ENCODE data around the gene ATP2A2.

ATP2A2 gene

DNA sequence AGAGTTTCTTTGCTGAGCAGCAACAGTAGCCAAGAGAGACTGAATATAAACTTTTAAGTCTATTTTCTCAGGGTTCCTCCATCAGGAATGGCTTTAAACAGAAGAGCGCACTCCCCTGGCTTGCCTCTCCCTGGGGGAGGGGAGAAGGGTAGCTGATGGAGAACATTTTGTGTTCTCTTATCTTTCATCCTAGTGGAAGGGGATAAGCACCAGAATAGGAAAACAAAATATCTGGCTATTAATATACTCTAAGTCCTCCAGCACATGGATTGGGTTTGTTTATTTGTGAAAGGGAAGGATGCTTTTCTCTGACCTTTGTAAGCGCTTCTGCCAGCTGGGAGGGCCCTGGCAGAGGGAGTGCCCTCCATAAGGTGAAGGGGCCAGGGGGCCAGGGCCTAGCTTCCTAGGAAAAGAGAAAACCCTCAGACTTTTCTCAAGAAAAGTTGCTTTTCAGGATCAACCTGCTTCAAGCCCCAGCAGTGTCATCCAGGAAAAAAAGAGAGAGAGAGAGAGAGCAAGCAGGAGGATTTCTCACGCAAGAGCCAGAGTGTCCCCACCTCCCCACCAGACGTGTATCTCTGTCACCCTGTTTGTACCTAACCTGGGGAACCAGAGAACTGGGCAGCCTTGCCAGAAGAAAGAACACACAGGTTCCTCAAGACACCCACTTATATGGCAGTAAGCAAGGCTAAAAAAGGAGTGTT, 34.3 kb upstream of the ATP2A2 start:
- Histone ChIP-seq H3K9me3 (ENCODE audit: control insufficient read depth in 5 of 5, low read length in 5 of 5) (peaks cover 0 to 3% (median 0%) of the 10 kb centered on the region in 5 donors), H3K4me3 (ENCODE audit: low read depth in 1 of 5, low read length in 5 of 5) (no peak overlapping the region), H3K36me3 (ENCODE audit: control insufficient read depth in 5 of 5, insufficient read depth in 5 of 5, low read length in 5 of 5) (no peaks in the 10 kb centered on the region), H3K27me3 (ENCODE audit: control insufficient read depth in 5 of 5, insufficient read depth in 4 of 5, low read length in 5 of 5) (no peaks in the 10 kb centered on the region), H3K4me1 (ENCODE audit: control insufficient read depth in 5 of 5, insufficient read depth in 5 of 5, low read length in 5 of 5) (peaks cover 7 to 37% (median 31%) of the 10 kb centered on the region in 5 donors), H3K9ac (ENCODE audit: low read length in 5 of 5) (no peak overlapping the region), H3K27ac (ENCODE audit: low read depth, low read length) (no peak overlapping the region)

DNA sequence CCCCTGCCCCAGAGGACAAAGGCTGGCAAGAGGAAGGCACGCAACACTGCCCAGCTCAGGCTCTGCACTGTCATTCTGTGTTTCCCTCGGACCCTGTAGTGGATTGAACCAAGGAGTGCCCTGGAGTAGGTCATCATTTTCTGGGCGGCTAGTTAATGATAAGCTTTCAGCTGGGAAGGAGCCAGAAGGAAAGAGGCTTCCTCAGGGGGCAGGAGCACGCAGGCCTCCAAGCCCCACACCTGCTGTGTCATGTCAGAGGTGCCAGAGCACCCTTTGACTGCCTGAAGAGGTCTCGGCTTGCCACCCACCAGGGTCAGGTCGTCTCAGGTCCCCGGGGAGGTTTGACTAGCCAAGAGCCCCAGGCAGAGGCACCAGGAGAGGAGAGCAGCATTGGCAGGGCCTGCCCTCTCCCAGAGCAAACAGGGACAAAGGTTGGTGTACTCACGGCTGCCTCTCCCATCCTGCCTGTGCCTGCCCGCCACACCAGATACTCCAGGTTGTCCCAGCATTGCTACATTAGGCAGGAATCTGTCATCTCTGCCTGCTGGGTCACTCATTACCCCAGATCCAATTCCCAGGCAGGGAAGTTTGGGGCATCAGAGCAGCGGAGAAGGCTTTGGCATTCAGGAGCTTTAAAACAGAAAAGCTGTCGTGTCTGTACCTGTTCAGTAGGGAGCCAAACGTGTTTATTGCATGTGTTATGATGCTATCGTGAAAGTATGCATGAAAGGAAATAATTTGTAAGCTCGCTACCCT, 33.5 kb upstream of the ATP2A2 start:
- Histone ChIP-seq H3K36me3 (ENCODE audit: control insufficient read depth in 5 of 5, insufficient read depth in 5 of 5, low read length in 5 of 5) (no peaks in the 10 kb centered on the region), H3K27me3 (ENCODE audit: control insufficient read depth in 5 of 5, insufficient read depth in 4 of 5, low read length in 5 of 5) (no peaks in the 10 kb centered on the region), H3K4me3 (ENCODE audit: low read depth in 1 of 5, low read length in 5 of 5) (no peak overlapping the region), H3K27ac (ENCODE audit: low read depth, low read length) (no peak overlapping the region), H3K9ac (ENCODE audit: low read length in 5 of 5) (no peak overlapping the region), H3K9me3 (ENCODE audit: control insufficient read depth in 5 of 5, low read length in 5 of 5) (peaks cover 0 to 3% (median 0%) of the 10 kb centered on the region in 5 donors), H3K4me1 (ENCODE audit: control insufficient read depth in 5 of 5, insufficient read depth in 5 of 5, low read length in 5 of 5) (peaks cover 7 to 38% (median 32%) of the 10 kb centered on the region in 5 donors)

DNA sequence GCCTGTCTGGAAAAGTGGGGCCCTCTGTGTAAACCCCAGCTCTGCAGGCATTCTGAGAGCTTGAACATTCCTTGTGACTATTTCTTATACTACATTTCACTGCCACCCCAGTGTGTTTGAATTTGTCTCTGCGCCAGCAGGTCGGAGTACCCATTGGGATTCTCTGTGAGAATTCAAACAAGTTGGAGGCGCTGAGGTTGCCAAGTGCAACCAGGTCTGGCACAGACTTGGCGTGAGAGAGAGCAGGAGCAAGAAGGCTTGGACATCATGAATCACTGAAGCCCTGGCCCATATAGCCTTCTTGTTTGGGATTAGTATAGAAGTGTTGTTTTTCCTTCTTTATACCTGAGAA, 33.0 kb upstream of the ATP2A2 start:
- Histone ChIP-seq H3K27ac (ENCODE audit: low read depth, low read length) (no peak overlapping the region), H3K4me1 (ENCODE audit: control insufficient read depth in 5 of 5, insufficient read depth in 5 of 5, low read length in 5 of 5) (peaks cover 7 to 42% (median 38%) of the 10 kb centered on the region in 5 donors)

DNA sequence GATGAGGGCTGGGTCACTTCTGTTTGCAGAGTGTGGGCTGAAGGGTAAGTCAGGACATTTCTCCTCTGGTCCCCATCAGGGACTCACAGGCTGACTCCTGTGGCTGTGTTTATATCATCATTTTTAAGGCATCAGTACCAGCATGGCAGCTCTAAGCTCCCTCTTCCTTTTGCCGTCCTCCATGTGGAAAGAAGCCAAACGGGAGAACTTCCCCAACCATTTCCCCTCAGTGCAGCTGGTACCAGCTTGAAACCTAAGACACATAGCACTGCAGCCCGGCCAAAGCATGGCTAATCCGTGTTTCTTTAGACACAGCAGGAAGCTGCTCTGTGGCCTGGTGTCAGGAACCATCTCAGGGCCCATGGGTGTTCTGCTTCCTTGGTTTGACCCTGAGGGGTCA, 31.9 kb upstream of the ATP2A2 start:
- H3K9me3 ChIP-seq (ENCODE audit: control insufficient read depth in 5 of 5, low read length in 5 of 5) = peaks cover 0 to 3% (median 0%) of the 10 kb centered on the region in 5 donors
- H3K27ac ChIP-seq (ENCODE audit: low read depth, low read length) = no peak overlapping the region
- no peak overlapping the region for H3K9ac ChIP-seq (ENCODE audit: low read length in 5 of 5)
- H3K27me3 ChIP-seq (ENCODE audit: control insufficient read depth in 5 of 5, insufficient read depth in 4 of 5, low read length in 5 of 5) = no peaks in the 10 kb centered on the region
- peaks cover 7 to 47% (median 43%) of the 10 kb centered on the region in 5 donors for H3K4me1 ChIP-seq (ENCODE audit: control insufficient read depth in 5 of 5, insufficient read depth in 5 of 5, low read length in 5 of 5)
- H3K4me3 ChIP-seq (ENCODE audit: low read depth in 1 of 5, low read length in 5 of 5) = no peak overlapping the region
- H3K36me3 ChIP-seq (ENCODE audit: control insufficient read depth in 5 of 5, insufficient read depth in 5 of 5, low read length in 5 of 5) = no peaks in the 10 kb centered on the region

More for the DNA sequence above, 33.0 kb upstream of the ATP2A2 start:
- Histone ChIP-seq H3K36me3 (ENCODE audit: control insufficient read depth in 5 of 5, insufficient read depth in 5 of 5, low read length in 5 of 5) (no peaks in the 10 kb centered on the region), H3K4me3 (ENCODE audit: low read depth in 1 of 5, low read length in 5 of 5) (no peak overlapping the region), H3K9ac (ENCODE audit: low read length in 5 of 5) (no peak overlapping the region), H3K9me3 (ENCODE audit: control insufficient read depth in 5 of 5, low read length in 5 of 5) (peaks cover 0 to 3% (median 0%) of the 10 kb centered on the region in 5 donors), H3K27me3 (ENCODE audit: control insufficient read depth in 5 of 5, insufficient read depth in 4 of 5, low read length in 5 of 5) (no peaks in the 10 kb centered on the region)

GRCh38 chr12:110249716-110250225, 31.3 kb upstream of the ATP2A2 start:
- Histone ChIP-seq H3K4me1 (ENCODE audit: control insufficient read depth in 5 of 5, insufficient read depth in 5 of 5, low read length in 5 of 5) (peaks cover 7 to 47% (median 43%) of the 10 kb centered on the region in 5 donors), H3K4me3 (ENCODE audit: low read depth in 1 of 5, low read length in 5 of 5) (no peak overlapping the region), H3K27me3 (ENCODE audit: control insufficient read depth in 5 of 5, insufficient read depth in 4 of 5, low read length in 5 of 5) (no peaks in the 10 kb centered on the region), H3K27ac (ENCODE audit: low read depth, low read length) (no peak overlapping the region), H3K9ac (ENCODE audit: low read length in 5 of 5) (peak overlapping the region in 1 of 5 donors; percentile 14), H3K36me3 (ENCODE audit: control insufficient read depth in 5 of 5, insufficient read depth in 5 of 5, low read length in 5 of 5) (no peaks in the 10 kb centered on the region), H3K9me3 (ENCODE audit: control insufficient read depth in 5 of 5, low read length in 5 of 5) (peaks cover 0 to 3% (median 0%) of the 10 kb centered on the region in 5 donors)

GRCh38 chr12:110251381-110251780, 29.7 kb upstream of the ATP2A2 start:
- peaks cover 7 to 45% (median 41%) of the 10 kb centered on the region in 5 donors for H3K4me1 ChIP-seq (ENCODE audit: control insufficient read depth in 5 of 5, insufficient read depth in 5 of 5, low read length in 5 of 5)
- no peaks in the 10 kb centered on the region for H3K27me3 ChIP-seq (ENCODE audit: control insufficient read depth in 5 of 5, insufficient read depth in 4 of 5, low read length in 5 of 5)
- H3K36me3 ChIP-seq (ENCODE audit: control insufficient read depth in 5 of 5, insufficient read depth in 5 of 5, low read length in 5 of 5) = no peaks in the 10 kb centered on the region
- no peak overlapping the region for H3K27ac ChIP-seq (ENCODE audit: low read depth, low read length)
- no peak overlapping the region for H3K9ac ChIP-seq (ENCODE audit: low read length in 5 of 5)
- no peaks in the 10 kb centered on the region for H3K9me3 ChIP-seq (ENCODE audit: control insufficient read depth in 5 of 5, low read length in 5 of 5)
- no peak overlapping the region for H3K4me3 ChIP-seq (ENCODE audit: low read depth in 1 of 5, low read length in 5 of 5)

DNA sequence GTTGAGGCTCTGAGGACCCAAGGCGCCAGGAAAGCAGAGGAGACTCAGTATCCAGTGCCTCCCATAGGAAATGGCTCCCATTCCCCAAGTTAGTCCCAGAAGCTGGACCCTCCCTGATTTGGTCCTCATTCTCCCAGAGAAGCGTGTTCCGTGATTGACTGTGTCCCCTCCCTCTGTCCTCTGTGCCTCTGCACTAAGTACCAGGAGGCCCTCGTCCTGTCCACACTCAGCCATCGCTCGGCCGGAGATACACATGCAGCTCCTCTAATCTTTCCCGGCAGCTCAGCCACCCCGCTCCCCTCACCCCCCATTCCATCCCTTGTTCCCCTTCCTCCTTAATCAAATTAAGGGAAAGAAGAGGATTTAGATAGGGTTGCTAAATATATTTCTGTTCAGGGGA, 28.3 kb upstream of the ATP2A2 start:
- Histone ChIP-seq H3K36me3 (ENCODE audit: control insufficient read depth in 5 of 5, insufficient read depth in 5 of 5, low read length in 5 of 5) (no peaks in the 10 kb centered on the region), H3K4me3 (ENCODE audit: low read depth in 1 of 5, low read length in 5 of 5) (no peak overlapping the region), H3K4me1 (ENCODE audit: control insufficient read depth in 5 of 5, insufficient read depth in 5 of 5, low read length in 5 of 5) (peaks cover 6 to 51% (median 47%) of the 10 kb centered on the region in 5 donors), H3K9ac (ENCODE audit: low read length in 5 of 5) (no peak overlapping the region), H3K9me3 (ENCODE audit: control insufficient read depth in 5 of 5, low read length in 5 of 5) (no peaks in the 10 kb centered on the region), H3K27me3 (ENCODE audit: control insufficient read depth in 5 of 5, insufficient read depth in 4 of 5, low read length in 5 of 5) (no peaks in the 10 kb centered on the region), H3K27ac (ENCODE audit: low read depth, low read length) (peak overlapping the region; percentile 54)

GRCh38 chr12:110253176-110253575, 27.9 kb upstream of the ATP2A2 start:
- no peaks in the 10 kb centered on the region for H3K27me3 ChIP-seq (ENCODE audit: control insufficient read depth in 5 of 5, insufficient read depth in 4 of 5, low read length in 5 of 5)
- H3K9ac ChIP-seq (ENCODE audit: low read length in 5 of 5) = peak overlapping the region in 2 of 5 donors; percentile 46 to 56
- H3K4me1 ChIP-seq (ENCODE audit: control insufficient read depth in 5 of 5, insufficient read depth in 5 of 5, low read length in 5 of 5) = peaks cover 6 to 48% (median 45%) of the 10 kb centered on the region in 5 donors
- H3K9me3 ChIP-seq (ENCODE audit: control insufficient read depth in 5 of 5, low read length in 5 of 5) = no peaks in the 10 kb centered on the region
- H3K36me3 ChIP-seq (ENCODE audit: control insufficient read depth in 5 of 5, insufficient read depth in 5 of 5, low read length in 5 of 5) = no peaks in the 10 kb centered on the region
- no peak overlapping the region for H3K4me3 ChIP-seq (ENCODE audit: low read depth in 1 of 5, low read length in 5 of 5)
- peak overlapping the region; percentile 54 for H3K27ac ChIP-seq (ENCODE audit: low read depth, low read length)

DNA sequence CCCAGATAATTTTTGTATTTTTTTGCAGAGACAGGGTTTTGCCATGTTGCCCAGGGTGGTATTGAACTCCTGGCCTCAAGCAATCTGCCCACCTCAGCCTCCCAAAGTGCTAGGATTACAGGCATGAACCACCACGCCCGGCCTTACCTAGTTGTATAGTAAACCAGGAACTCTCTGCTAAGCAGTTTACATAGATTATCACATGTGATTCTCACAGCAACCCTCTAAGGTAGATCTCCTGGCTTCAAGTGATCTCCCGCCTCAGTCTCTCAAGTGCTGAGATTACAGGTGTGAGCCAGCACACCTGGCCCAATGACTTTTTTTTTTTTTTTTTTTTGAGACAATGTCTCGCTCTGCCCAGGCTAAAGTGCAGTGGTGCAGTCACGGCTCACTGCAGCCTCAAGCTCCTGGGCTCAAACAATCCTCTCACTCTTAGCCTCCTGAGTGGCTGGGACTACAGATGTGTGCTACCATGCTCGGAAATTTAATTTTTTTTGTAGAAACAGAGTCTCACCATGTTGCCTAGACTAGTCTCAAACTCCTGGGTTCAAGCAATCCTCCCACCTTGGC, 26.0 kb upstream of the ATP2A2 start:
- no peak overlapping the region for H3K27ac ChIP-seq (ENCODE audit: low read depth, low read length)

More for the DNA sequence above, 26.0 kb upstream of the ATP2A2 start:
- H3K27me3 ChIP-seq (ENCODE audit: control insufficient read depth in 5 of 5, insufficient read depth in 4 of 5, low read length in 5 of 5) = no peaks in the 10 kb centered on the region
- no peak overlapping the region for H3K4me3 ChIP-seq (ENCODE audit: low read depth in 1 of 5, low read length in 5 of 5)
- peaks cover 2 to 37% (median 36%) of the 10 kb centered on the region in 5 donors for H3K4me1 ChIP-seq (ENCODE audit: control insufficient read depth in 5 of 5, insufficient read depth in 5 of 5, low read length in 5 of 5)
- H3K36me3 ChIP-seq (ENCODE audit: control insufficient read depth in 5 of 5, insufficient read depth in 5 of 5, low read length in 5 of 5) = no peaks in the 10 kb centered on the region
- H3K9ac ChIP-seq (ENCODE audit: low read length in 5 of 5) = no peak overlapping the region
- H3K9me3 ChIP-seq (ENCODE audit: control insufficient read depth in 5 of 5, low read length in 5 of 5) = no peaks in the 10 kb centered on the region

All from subcutaneous abdominal adipose tissue (tissue), 5 donors.